ENCODE data around the gene CPLX1.
A peak's percentile ranks its signal among the peaks of the same experiment; 100 is the strongest.

Gene CPLX1

GRCh38 chr4:854356-854755 is 28.4 kb upstream of the CPLX1 start:
- DNase-seq = no peak

DNA sequence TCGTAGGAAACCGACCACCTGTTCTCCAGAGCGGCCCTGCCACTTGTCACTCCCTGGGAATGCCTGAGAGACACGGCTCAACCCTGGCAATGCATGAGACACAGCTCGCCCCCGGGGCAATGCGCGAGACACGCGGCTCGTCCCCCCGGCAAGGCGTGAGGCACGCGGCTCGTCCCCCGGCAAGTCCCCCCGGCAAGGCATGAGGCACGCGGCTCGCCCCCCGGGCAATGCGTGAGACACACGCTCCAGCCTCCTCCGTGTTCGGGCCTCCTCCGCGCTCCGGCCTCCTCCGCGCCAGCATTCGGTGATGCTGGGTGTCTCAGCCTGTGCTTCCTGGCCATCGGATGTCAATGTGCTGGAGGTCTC is 27.5 kb upstream of the CPLX1 start:
- no peak for DNase-seq

DNA sequence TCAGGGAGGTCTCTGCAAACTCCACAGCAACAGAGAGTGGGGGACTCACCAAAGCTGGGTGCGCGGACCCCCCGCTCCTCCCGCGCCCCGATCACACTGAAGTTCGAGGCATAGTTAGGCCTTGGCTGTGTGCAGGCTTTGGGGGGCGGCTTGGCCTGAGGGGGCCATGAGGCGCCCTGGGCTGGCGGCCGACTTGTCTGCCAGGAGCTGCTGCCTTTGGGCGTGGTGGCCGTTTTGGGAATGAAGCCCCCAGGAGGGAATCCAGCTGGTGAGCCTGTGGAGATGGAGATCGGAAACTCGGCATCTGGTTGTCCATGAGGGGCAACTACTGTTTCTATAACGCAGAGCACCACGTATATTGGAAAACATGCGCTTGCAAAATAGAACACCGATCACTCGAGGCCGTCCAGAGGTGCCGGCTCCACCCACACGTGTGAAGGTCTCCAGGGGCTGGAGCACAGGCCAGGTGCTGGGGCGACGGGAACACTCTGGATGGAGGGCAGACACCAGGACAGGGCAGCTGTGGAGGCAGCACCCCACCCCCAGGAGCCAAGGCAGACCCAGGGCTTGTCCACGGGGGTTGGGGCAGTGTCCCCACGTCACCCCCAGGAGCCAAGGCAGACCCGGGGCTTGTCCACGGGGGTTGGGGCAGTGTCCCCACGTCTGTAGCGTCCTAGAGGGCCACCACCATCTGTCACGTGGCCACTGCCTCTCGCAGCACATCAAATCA is 25.9 kb upstream of the CPLX1 start:
- no peak for DNase-seq

- DNase-seq = no peak
Observed at GRCh38 chr4:850323-850945, 24.5 kb upstream of the CPLX1 start.

- no peak for DNase-seq
Observed at GRCh38 chr4:849478-850175, 23.7 kb upstream of the CPLX1 start.

DNA sequence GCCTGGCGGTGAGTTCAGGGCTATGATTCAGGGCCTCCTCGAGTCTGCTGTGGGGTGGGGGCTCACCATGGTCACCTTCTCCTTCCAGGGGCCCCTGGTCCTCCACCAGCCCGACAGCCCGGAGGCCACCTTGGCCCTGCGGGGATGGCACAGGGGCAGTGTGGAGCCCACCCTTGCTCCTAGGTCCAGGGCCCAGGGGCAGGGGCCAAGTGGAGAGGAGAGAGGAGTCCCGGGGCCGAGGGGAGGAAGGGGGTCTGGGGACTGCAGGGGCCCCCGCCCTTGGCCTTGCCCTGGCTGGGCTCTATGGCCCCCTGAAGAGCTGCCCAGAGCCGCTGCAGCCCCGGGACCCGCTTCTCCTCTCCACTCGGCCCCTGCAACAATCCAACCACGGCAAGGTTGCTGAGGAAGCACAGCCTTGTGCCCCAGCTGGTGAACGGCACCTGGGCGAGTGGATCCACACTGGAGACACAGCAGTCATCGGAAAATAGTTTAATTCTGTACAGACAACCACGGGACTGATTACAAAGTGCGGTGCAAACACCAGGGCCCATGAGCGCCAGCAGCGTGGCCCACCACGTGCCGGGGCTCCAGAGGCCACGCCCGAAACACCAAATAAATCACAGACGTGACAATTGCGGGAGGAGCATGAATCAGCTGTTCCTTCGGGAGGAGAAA is 23.0 kb upstream of the CPLX1 start:
- DNase-seq = no peak

DNA sequence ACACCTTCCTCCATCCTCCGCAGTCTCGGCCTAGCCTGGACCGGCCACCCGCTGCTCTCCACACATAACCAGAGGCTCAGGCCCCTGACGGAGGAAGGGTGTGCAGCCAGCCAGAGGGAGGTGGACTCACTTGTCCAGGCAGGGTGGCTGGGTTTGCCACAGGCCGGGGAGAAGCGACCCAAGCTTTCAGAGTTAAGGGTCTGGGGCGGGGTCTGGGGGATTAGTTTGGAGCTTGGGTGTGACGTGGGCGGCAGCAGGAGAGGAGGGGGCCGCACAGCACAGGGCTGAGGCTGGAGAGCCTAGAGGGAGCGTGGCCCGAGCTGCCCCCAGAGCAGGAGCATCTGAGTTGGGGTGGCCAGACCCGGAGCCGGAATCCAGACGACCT is 22.4 kb upstream of the CPLX1 start:
- DNase-seq = no peak

- DNase-seq = peak; percentile 21
Observed at GRCh38 chr4:845836-846251, 19.9 kb upstream of the CPLX1 start.

- peak; percentile 18 for DNase-seq
Observed at GRCh38 chr4:845233-845835, 19.4 kb upstream of the CPLX1 start.

DNA sequence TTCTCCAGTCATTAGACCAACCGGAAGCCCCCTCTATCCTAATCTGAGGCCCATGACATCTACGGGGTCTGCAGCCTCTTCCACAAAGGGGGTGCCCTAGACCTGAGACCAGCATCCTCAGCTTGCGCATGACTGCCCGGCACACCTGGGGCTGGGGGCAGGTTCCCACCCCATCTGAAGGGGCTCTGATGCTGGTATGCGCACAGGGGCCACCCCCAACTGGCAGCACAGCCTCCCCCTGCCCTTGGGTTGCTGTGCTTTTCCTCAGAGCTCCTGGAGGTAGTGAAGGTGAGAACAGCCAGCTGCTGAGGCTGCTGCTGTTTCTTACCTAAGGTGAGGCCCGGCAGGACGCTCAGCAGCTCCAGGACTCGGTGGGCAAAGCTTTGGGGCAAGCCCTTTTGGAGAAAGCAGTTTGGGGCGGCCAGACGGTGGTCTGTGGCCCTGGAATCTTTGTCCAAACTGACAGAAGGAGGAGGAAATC is 18.9 kb upstream of the CPLX1 start:
- peak; percentile 7 for DNase-seq

GRCh38 chr4:839675-840443 is 13.9 kb upstream of the CPLX1 start:
- no peak for DNase-seq

- peak; percentile 1 for DNase-seq
Observed at GRCh38 chr4:837772-838171, 11.8 kb upstream of the CPLX1 start.

DNA sequence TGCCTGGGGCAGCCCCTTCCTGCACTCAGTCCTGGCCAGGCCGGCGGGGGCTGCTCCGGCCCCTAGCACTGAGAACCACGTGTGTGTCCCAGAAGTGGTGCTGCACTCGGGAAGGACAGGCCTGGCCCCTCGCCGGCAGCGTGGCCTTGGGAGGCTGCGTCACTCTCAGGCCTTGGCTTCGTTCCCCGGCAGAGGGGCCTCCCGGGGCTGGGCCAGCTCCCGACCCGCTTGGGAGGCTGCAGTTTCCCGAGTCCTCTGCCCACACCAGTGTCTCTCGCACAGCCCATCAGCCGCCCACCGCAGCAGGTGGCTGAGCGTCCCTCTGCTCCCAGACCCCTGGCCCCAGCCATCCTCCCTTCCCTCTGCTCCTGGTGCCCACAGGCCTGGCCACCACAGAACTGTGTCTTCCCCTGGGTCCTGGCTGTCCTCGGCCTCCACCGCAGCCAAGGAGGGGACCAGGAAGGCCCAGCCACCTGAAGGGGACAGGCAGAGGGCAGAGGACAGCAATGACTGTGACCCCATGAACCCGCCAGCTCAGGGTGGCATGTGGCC is 10.9 kb upstream of the CPLX1 start:
- peak; percentile 18 for DNase-seq

DNA sequence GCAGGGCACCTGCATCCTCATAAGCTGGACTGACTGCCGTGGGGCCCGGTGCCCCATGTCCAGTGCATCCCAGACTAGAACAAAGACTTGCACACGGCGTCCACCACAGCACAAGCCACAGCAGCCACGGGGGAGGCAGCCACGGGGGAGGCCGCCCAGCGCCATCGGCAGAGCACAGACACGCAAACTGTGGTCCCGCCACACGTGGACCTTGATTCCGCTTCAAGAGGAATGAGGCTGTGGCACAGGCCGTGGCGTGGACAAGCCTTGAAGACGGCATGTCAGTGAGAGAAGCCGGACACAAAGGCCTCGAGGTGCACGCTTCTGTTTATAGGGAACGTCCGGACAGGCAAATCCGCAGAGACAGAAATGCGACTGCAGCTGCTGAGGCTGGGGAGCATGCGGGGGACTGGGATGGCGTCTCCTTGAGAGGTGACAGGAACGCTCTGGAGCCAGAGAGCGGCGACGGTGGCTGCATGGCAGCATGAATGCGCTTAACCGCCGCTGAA is 10.1 kb upstream of the CPLX1 start:
- DNase-seq = peak; percentile 4

GRCh38 chr4:835148-836002 is 9.4 kb upstream of the CPLX1 start:
- DNase-seq = no peak

DNA sequence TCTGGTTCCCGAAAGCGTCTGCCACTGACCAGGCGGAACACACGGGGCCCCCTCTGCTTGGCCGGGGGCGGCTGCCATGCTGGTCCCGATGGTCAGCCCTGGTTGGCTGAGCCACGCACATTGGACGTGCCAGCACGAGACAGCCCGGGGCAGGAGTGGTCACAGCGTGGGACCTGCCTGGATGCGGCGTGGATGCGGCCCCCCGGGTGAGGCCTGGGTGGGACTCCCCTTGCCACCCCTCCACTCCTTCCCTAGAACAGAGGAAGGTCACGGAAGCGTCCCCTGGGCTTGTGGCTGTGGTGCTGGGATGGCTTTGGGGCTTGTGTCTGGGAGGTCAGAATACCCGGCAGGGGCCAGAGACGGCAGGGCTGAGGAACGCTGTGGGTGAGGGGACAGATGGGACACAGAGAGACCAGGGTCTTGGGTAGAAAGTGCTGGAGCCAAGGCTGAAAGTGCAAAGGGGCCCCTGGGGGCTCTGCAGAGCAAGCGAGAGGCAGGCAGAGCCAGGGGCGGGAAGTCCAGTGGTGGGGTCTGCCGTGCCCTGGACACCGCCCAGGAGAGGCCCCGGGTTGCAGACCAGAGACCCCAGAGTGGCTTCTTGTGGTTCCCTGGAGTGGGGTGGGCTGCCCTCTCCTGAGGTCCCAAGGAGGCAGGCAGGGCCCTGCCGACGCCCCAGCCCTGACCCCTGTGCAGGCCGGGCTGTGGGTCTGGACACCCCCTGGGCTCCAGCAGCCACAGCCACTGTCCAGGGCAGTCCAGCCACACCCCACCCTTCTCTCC is 8.6 kb upstream of the CPLX1 start:
- DNase-seq = peak; percentile 8

- peak; percentile 20 for DNase-seq
Observed at GRCh38 chr4:833731-834367, 7.9 kb upstream of the CPLX1 start.

GRCh38 chr4:833156-833555 is 7.2 kb upstream of the CPLX1 start:
- peak; percentile 14 for DNase-seq

- no peak for DNase-seq
Observed at GRCh38 chr4:832536-832935, 6.6 kb upstream of the CPLX1 start.

All from right hindlimb (tissue), 1 donor.